Upper lobe of left lung (tissue), 6 donors: Measurements from ENCODE around the gene PDXK. TPM values are rescaled to one million over a fixed set of nuclear protein-coding genes. Genes with fewer than 3 reads are reported as not detected.

ENCODE experiments used
- ATAC-seq, 2 donors: fragments of 200-7000 bp; cut with Tn5 transposase; one replicate each; pipeline ENCODE4 v1.9.1; 2022; ENCODE audit warnings: mild to moderate bottlenecking in 2 of 2, moderate library complexity in 2 of 2; ENCODE audit not compliant: low FRiP score in 2 of 2
- DNase-seq, 2 donors: peaks; one replicate each; pipeline ENCODE4 v3.0.0-alpha.2; 2019 to 2020
- H3K27ac ChIP-seq, 4 donors: fragments of 200-600 bp; sonication (generic); one replicate each; pipeline ENCODE4 v1.5.1; 2016 to 2019
- H3K27me3 ChIP-seq, 4 donors: fragments of 200-600 bp; sonication (generic); one replicate each; pipeline ENCODE4 v1.5.1; 2017 to 2019
- H3K36me3 ChIP-seq, 4 donors: fragments of 200-600 bp; sonication (generic); one replicate each; pipeline ENCODE4 v1.5.1; 2016 to 2019
- H3K4me1 ChIP-seq, 4 donors: fragments of 200-600 bp; sonication (generic); one replicate each; pipeline ENCODE4 v1.5.1; 2018 to 2019
- H3K4me3 ChIP-seq, 4 donors: fragments of 200-600 bp; sonication (generic); one replicate each; pipeline ENCODE4 v1.5.1; 2017 to 2019; ENCODE audit warnings: mild to moderate bottlenecking in 2 of 4, moderate library complexity in 1 of 4
- H3K9me3 ChIP-seq, 4 donors: fragments of 200-600 bp; sonication (generic); one replicate each; pipeline ENCODE4 v1.5.1; 2018 to 2019
- EP300 ChIP-seq, 4 donors: sonication (generic); formaldehyde crosslinking; IDR thresholded peaks; one replicate each; pipeline ENCODE4 v1.5.1; 2017; ENCODE audit warnings: antibody characterized with exemption in 4 of 4, control low read depth in 2 of 4
- POLR2A ChIP-seq, 4 donors: fragments of 450-650 bp; IDR thresholded peaks; one replicate each; pipeline ENCODE4 v1.5.1; 2016 to 2017; ENCODE audit warnings: antibody characterized with exemption in 4 of 4, mild to moderate bottlenecking in 2 of 4
- POLR2AphosphoS5 ChIP-seq, 2 donors: sonication (generic); formaldehyde crosslinking; IDR thresholded peaks; one replicate each; pipeline ENCODE4 v1.5.1; 2017; ENCODE audit warnings: antibody characterized with exemption in 2 of 2
- WGBS, 2 donors: methylation state at CpG; one replicate each; pipeline ENCODE4 v1.1.5; 2017 to 2018; 5-methylcytosine and 5-hydroxymethylcytosine counted together
- total RNA-seq, 6 donors: library from RNA; depleted of rRNA in 4 of 6; stranded (reverse); fragments of >200 nt in 4 of 6; gene quantifications; one replicate each; pipeline versions ENCODE4 v1.1.0 to v1.2.1, GENCODE V29; 2016 to 2021
- TF ChIP-seq, protein P1 (sequence below), 6 experiments: fragments of 450-650 bp in 4 of 6; fragments of 200-600 bp in 2 of 6; sonication (generic) in 2 of 6; IDR thresholded peaks; one replicate each; pipeline ENCODE4 v1.5.1; 2016 to 2019; ENCODE audit warnings: antibody characterized with exemption in 6 of 6
- donor health status: DM: no; HTN: no; CAD: no; lungs with moderate emphysema.
- donor health status: DM: no; HTN: yes; CAD: no; lungs with severe emphysema.

The PDXK gene
- total RNA-seq, 6 donors from 2014 or later, result 105 to 301 (median 207) TPM

- TF ChIP-seq POLR2AphosphoS5 (IDR thresholded peaks at IDR 0.05) (no peak), EP300 (IDR thresholded peaks at IDR 0.05) (no peak), POLR2A (IDR thresholded peaks at IDR 0.05) (no peak)
- TF ChIP-seq, protein P1, sequence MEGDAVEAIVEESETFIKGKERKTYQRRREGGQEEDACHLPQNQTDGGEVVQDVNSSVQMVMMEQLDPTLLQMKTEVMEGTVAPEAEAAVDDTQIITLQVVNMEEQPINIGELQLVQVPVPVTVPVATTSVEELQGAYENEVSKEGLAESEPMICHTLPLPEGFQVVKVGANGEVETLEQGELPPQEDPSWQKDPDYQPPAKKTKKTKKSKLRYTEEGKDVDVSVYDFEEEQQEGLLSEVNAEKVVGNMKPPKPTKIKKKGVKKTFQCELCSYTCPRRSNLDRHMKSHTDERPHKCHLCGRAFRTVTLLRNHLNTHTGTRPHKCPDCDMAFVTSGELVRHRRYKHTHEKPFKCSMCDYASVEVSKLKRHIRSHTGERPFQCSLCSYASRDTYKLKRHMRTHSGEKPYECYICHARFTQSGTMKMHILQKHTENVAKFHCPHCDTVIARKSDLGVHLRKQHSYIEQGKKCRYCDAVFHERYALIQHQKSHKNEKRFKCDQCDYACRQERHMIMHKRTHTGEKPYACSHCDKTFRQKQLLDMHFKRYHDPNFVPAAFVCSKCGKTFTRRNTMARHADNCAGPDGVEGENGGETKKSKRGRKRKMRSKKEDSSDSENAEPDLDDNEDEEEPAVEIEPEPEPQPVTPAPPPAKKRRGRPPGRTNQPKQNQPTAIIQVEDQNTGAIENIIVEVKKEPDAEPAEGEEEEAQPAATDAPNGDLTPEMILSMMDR (IDR thresholded peaks at IDR 0.05), result no peak
- DNase-seq, result peak in 1 of 2 donors; percentile 59
Observed at GRCh38 chr21:43797925-43798715, 79.2 kb downstream of the PDXK start.

GRCh38 chr21:43799301-43799840 lies 80.4 kb downstream of the PDXK start:
- 91 to 92% methylated on average over 10 to 19 of the region's 19 CpGs for WGBS, 2 donors
- Histone ChIP-seq H3K9me3 (no peaks in the 10 kb centered on the region), H3K27ac (no peak overlapping the region), H3K4me1 (no peaks in the 10 kb centered on the region), H3K4me3 (no peak overlapping the region), H3K27me3 (no peaks in the 10 kb centered on the region), H3K36me3 (peaks cover 11 to 98% (median 93%) of the 10 kb centered on the region in 4 donors)
- no peak for TF ChIP-seq POLR2A (IDR thresholded peaks at IDR 0.05)
- TF ChIP-seq EP300 (IDR thresholded peaks at IDR 0.05), result no peak
- no peak for TF ChIP-seq POLR2AphosphoS5 (IDR thresholded peaks at IDR 0.05)
- TF ChIP-seq, protein P1 (IDR thresholded peaks at IDR 0.05), result no peak
- ATAC-seq, result no peak
- DNase-seq, result peak in 1 of 2 donors; percentile 46

More at GRCh38 chr21:43797925-43798715, 79.2 kb downstream of the PDXK start:
- no peaks in the 10 kb centered on the region for H3K9me3 ChIP-seq
- H3K4me1 ChIP-seq, result no peaks in the 10 kb centered on the region
- H3K36me3 ChIP-seq, result peaks cover 13 to 100% (median 97%) of the 10 kb centered on the region in 4 donors
- H3K27ac ChIP-seq, result no peak overlapping the region
- no peaks in the 10 kb centered on the region for H3K27me3 ChIP-seq
- 93 to 94% methylated on average over 29 of the region's 30 CpGs for WGBS, 2 donors
- H3K4me3 ChIP-seq, result no peak overlapping the region
- no peak for ATAC-seq

GRCh38 chr21:43800124-43800523 lies 81.2 kb downstream of the PDXK start:
- DNase-seq (peak in 1 of 2 donors; percentile 72), ATAC-seq (no peak)
- Histone ChIP-seq H3K27ac (no peak overlapping the region), H3K9me3 (no peaks in the 10 kb centered on the region), H3K27me3 (no peaks in the 10 kb centered on the region), H3K36me3 (peaks cover 11 to 90% (median 86%) of the 10 kb centered on the region in 4 donors), H3K4me3 (no peak overlapping the region), H3K4me1 (no peaks in the 10 kb centered on the region)
- TF ChIP-seq, protein P1 (IDR thresholded peaks at IDR 0.05), result no peak
- TF ChIP-seq POLR2A (IDR thresholded peaks at IDR 0.05), result no peak
- no peak for TF ChIP-seq POLR2AphosphoS5 (IDR thresholded peaks at IDR 0.05)
- TF ChIP-seq EP300 (IDR thresholded peaks at IDR 0.05), result no peak
- 96 to 97% methylated on average over 11 to 17 of the region's 17 CpGs for WGBS, 2 donors

DNA sequence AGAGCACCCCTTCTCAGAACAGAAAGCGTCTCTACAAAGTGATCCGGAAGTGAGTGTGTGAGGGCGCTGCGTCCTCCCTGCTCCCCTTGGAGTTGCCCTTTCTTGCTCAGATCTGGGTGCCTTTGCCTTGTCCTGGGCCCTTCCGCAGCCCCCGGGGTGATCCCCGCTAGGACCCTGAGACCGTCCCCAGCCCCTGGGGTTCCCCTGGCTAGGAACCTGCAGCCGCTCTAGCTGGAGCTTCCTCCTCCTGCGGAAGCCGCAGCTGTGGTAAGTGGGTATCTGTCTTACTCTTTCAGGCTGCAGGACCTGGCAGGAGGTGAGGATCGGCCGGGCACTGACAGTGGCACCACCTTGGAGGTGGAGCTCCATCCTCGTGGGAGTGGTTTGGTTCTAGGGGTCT lies 81.6 kb downstream of the PDXK start:
- H3K27ac ChIP-seq, result no peak overlapping the region
- no peaks in the 10 kb centered on the region for H3K4me1 ChIP-seq
- WGBS, 2 donors, result 95 to 96% methylated on average over 8 to 13 of the region's 14 CpGs
- no peaks in the 10 kb centered on the region for H3K27me3 ChIP-seq
- ATAC-seq (no peak), DNase-seq (peak in 1 of 2 donors; percentile 32)
- TF ChIP-seq EP300 (IDR thresholded peaks at IDR 0.05) (no peak), POLR2AphosphoS5 (IDR thresholded peaks at IDR 0.05) (no peak), POLR2A (IDR thresholded peaks at IDR 0.05) (no peak)
- TF ChIP-seq, protein P1 (IDR thresholded peaks at IDR 0.05), result no peak
- H3K9me3 ChIP-seq, result no peaks in the 10 kb centered on the region
- peaks cover 11 to 86% (median 82%) of the 10 kb centered on the region in 4 donors for H3K36me3 ChIP-seq
- H3K4me3 ChIP-seq, result no peak overlapping the region
